Neuronal stem cell (in vitro differentiated cells): ENCODE results near the gene PCMT1.

Source experiments
- DNase-seq: peaks from one replicate; pipeline ENCODE4 v3.0.0-alpha.2; 2013; ENCODE audit warnings: low spot score
- H2AFZ ChIP-seq: one replicate; pipeline ENCODE4 v1.6.1; 2013; ENCODE audit warnings: mild to moderate bottlenecking, low read length, inconsistent platforms
- H2AK5ac ChIP-seq: 2 replicates; pipeline ENCODE4 v1.6.1; 2013; ENCODE audit warnings: low read depth, mild to moderate bottlenecking, inconsistent platforms, low read length, moderate library complexity, mixed read lengths
- H2BK120ac ChIP-seq: 2 replicates; pipeline ENCODE4 v1.6.1; 2013; ENCODE audit warnings: low read depth, mild to moderate bottlenecking, inconsistent platforms, low read length, moderate library complexity, mixed read lengths
- H2BK12ac ChIP-seq: one replicate; pipeline ENCODE4 v1.6.1; 2013; ENCODE audit warnings: low read length, inconsistent platforms
- H2BK15ac ChIP-seq: 2 replicates; pipeline ENCODE4 v1.6.1; 2013; ENCODE audit warnings: mild to moderate bottlenecking, low read length, inconsistent platforms, mixed read lengths
- H2BK5ac ChIP-seq: one replicate; pipeline ENCODE4 v1.6.1; 2013; ENCODE audit warnings: inconsistent platforms, mild to moderate bottlenecking, low read length, moderate library complexity
- H3K14ac ChIP-seq: one replicate; pipeline ENCODE4 v1.6.1; 2013; ENCODE audit warnings: low read length, inconsistent platforms
- H3K18ac ChIP-seq: 2 replicates; pipeline ENCODE4 v1.6.1; 2013; ENCODE audit warnings: low read length, inconsistent platforms
- H3K23ac ChIP-seq: 2 replicates; pipeline ENCODE4 v1.6.1; 2013; ENCODE audit warnings: low read depth, mild to moderate bottlenecking, mixed read lengths, low read length, inconsistent platforms; ENCODE audit not compliant: poor library complexity
- H3K27ac ChIP-seq: replicated peaks from 3 replicates; pipeline ENCODE4 v1.5.1; 2013; ENCODE audit warnings: low read length, inconsistent platforms
- H3K27me3 ChIP-seq, 3 experiments: 2 replicates each; pipeline ENCODE4 v1.6.1; 2013; ENCODE audit warnings: low read length in 3 of 3, mild to moderate bottlenecking in 2 of 3, inconsistent platforms in 1 of 3, low read depth in 1 of 3, mixed read lengths in 1 of 3, moderate library complexity in 1 of 3; ENCODE audit not compliant: control insufficient read depth in 3 of 3, insufficient read depth in 3 of 3
- H3K36me3 ChIP-seq, 2 donors: replicated peaks in 1 of 2; 2 replicates each; pipeline ENCODE4 v1.6.1; 2013; ENCODE audit warnings: low read length in 2 of 2; ENCODE audit not compliant: control insufficient read depth in 2 of 2, insufficient read depth in 2 of 2
- H3K4ac ChIP-seq: 2 replicates; pipeline ENCODE4 v1.6.1; 2013; ENCODE audit warnings: inconsistent platforms, mild to moderate bottlenecking, low read length, moderate library complexity
- H3K4me1 ChIP-seq, 2 donors: 1 replicate in 1 of 2; 2 replicates in 1 of 2; pipeline ENCODE4 v1.6.1; 2013; ENCODE audit warnings: low read length in 2 of 2, low read depth in 1 of 2; ENCODE audit not compliant: control insufficient read depth in 2 of 2, insufficient read depth in 1 of 2
- H3K4me2 ChIP-seq: one replicate; pipeline ENCODE4 v1.6.1; 2013; ENCODE audit warnings: mild to moderate bottlenecking, low read length, inconsistent platforms; ENCODE audit not compliant: insufficient read depth, poor library complexity, severe bottlenecking
- H3K4me3 ChIP-seq, 2 donors: 2 replicates each; pipeline ENCODE4 v1.5.1; 2013; ENCODE audit warnings: low read length in 2 of 2, mild to moderate bottlenecking in 2 of 2, inconsistent platforms in 1 of 2, moderate library complexity in 1 of 2
- H3K79me1 ChIP-seq: one replicate; pipeline ENCODE4 v1.6.1; 2013; ENCODE audit warnings: low read depth, mild to moderate bottlenecking, inconsistent platforms, low read length, moderate library complexity
- H3K9ac ChIP-seq: one replicate; pipeline ENCODE4 v1.6.1; 2013; ENCODE audit warnings: mild to moderate bottlenecking, low read depth, low read length, inconsistent platforms; ENCODE audit not compliant: poor library complexity
- H3K9me3 ChIP-seq, 2 donors: replicated peaks in 1 of 2; 2 replicates each; pipeline versions ENCODE3 to v1.6.1; 2013; ENCODE audit warnings: low read length in 2 of 2, mild to moderate bottlenecking in 2 of 2, inconsistent platforms in 1 of 2, low read depth in 1 of 2, mixed read lengths in 1 of 2, moderate library complexity in 1 of 2; ENCODE audit not compliant: control insufficient read depth in 2 of 2, insufficient read depth in 1 of 2
- H4K8ac ChIP-seq: one replicate; pipeline ENCODE4 v1.6.1; 2013; ENCODE audit warnings: low read depth, mild to moderate bottlenecking, inconsistent platforms, low read length, moderate library complexity
- H4K91ac ChIP-seq: one replicate; pipeline ENCODE4 v1.6.1; 2013; ENCODE audit warnings: low read length, low read depth, mild to moderate bottlenecking, inconsistent platforms; ENCODE audit not compliant: poor library complexity
- WGBS, 2 donors: extraction: QIAGEN DNeasy Blood & Tissue Kit; methylation state at CpG; one replicate each; pipeline ENCODE4 v1.1.7; 2013; ENCODE audit warnings: missing lambda C conversion rate in 2 of 2, mixed read lengths in 1 of 2; ENCODE audit not compliant: insufficient read length in 2 of 2, insufficient replicate concordance in 1 of 2; ENCODE audit errors: extremely low coverage in 2 of 2; 5-methylcytosine and 5-hydroxymethylcytosine counted together

PCMT1 gene

GRCh38 chr6:149782337-149782736 is 32.8 kb downstream of the PCMT1 start:
- Histone ChIP-seq H3K36me3 (peaks cover 4 to 46% of the 10 kb centered on the region in 2 donors), H3K4ac (no peak overlapping the region), H3K27ac (no peak overlapping the region), H3K18ac (no peak overlapping the region), H2BK15ac (no peak overlapping the region), H3K4me1 (no peaks in the 10 kb centered on the region), H2BK5ac (no peak overlapping the region), H3K27me3 (no peaks in the 10 kb centered on the region), H3K4me2 (no peak overlapping the region), H3K23ac (no peak overlapping the region), H4K8ac (no peak overlapping the region), H2AFZ (no peak overlapping the region), H3K4me3 (no peak overlapping the region), H3K9ac (no peak overlapping the region), H3K14ac (no peak overlapping the region), H4K91ac (no peak overlapping the region), H3K9me3 (no peaks in the 10 kb centered on the region), H2BK12ac (no peak overlapping the region), H3K79me1 (no peaks in the 10 kb centered on the region), H2AK5ac (no peak overlapping the region), H2BK120ac (no peak overlapping the region)
- no peak for DNase-seq
- WGBS, 2 donors = no CpG with 5 or more reads among the region's 2 CpGs

DNA sequence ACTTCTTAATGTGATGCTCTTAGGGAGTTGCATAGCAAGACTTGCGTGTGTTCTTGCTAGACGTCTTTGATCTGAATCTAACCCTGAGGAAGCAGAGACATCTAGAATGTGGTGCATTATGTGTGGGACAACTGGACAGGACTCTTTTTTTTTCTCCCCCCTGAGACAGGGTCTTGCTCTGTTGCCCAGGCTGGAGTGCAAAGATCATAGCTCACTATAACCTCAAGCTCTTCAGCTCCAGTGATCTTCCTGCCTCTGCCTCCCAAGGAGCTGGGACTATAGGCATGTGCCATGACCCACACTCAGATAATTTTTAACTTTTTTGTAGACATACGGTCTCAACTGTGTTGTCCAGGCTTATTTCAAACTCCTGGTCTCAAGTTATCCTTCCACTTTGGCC is 34.0 kb downstream of the PCMT1 start:
- no peak for DNase-seq
- Histone ChIP-seq H4K91ac (no peak overlapping the region), H3K79me1 (no peaks in the 10 kb centered on the region), H3K4me1 (no peaks in the 10 kb centered on the region), H3K4ac (no peak overlapping the region), H3K36me3 (peaks cover 4 to 43% of the 10 kb centered on the region in 2 donors), H3K9me3 (no peaks in the 10 kb centered on the region), H2AK5ac (no peak overlapping the region), H3K4me3 (no peak overlapping the region), H3K27me3 (no peaks in the 10 kb centered on the region), H2BK12ac (no peak overlapping the region), H3K4me2 (no peak overlapping the region), H3K23ac (no peak overlapping the region), H3K14ac (no peak overlapping the region), H2BK15ac (no peak overlapping the region), H3K27ac (no peak overlapping the region), H2BK5ac (no peak overlapping the region), H2AFZ (no peak overlapping the region), H2BK120ac (no peak overlapping the region), H3K9ac (no peak overlapping the region), H3K18ac (no peak overlapping the region), H4K8ac (no peak overlapping the region)
- no CpG with 5 or more reads among the region's 3 CpGs for WGBS, 2 donors

DNA sequence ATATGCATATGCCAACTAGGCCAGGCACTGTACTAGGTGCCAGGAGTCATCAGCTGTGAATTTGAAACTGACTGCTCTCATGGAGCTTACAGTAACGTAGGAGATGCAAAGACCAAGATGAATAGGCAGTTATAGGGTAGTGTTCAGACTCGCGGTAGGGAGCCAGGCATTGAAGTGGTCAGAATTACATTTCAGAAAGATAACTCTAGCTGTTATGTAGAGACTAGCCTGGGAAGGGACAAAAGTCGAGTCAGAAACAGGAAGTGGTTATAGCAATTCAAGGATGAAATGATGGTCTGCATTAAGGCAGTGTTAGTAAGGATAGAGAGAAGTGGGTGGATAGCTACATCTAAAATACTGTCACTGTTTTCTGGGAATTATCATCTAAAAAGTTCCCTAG is 56.6 kb downstream of the PCMT1 start:
- no peak for DNase-seq
- H3K18ac ChIP-seq = no peak overlapping the region
- no peaks in the 10 kb centered on the region for H3K79me1 ChIP-seq
- H3K4me3 ChIP-seq = no peak overlapping the region
- no peak overlapping the region for H4K91ac ChIP-seq
- no peak overlapping the region for H2BK120ac ChIP-seq
- H3K4me2 ChIP-seq = no peak overlapping the region
- H3K9me3 ChIP-seq = no peaks in the 10 kb centered on the region
- no peak overlapping the region for H3K14ac ChIP-seq
- no peak overlapping the region for H4K8ac ChIP-seq
- no peak overlapping the region for H2AK5ac ChIP-seq
- no peak overlapping the region for H3K4ac ChIP-seq
- H2BK5ac ChIP-seq = no peak overlapping the region
- H2BK15ac ChIP-seq = no peak overlapping the region
- no peak overlapping the region for H3K9ac ChIP-seq
- H3K27me3 ChIP-seq = no peaks in the 10 kb centered on the region
- no peak overlapping the region for H2BK12ac ChIP-seq
- no peak overlapping the region for H3K23ac ChIP-seq
- H3K27ac ChIP-seq = no peak overlapping the region
- H3K36me3 ChIP-seq = peaks cover 2 to 30% of the 10 kb centered on the region in 2 donors
- H3K4me1 ChIP-seq = no peaks in the 10 kb centered on the region
- H2AFZ ChIP-seq = no peak overlapping the region
- no CpG with 5 or more reads among the region's 4 CpGs for WGBS, 2 donors

GRCh38 chr6:149809798-149810197 is 60.3 kb downstream of the PCMT1 start:
- Histone ChIP-seq H4K8ac (no peak overlapping the region), H2BK120ac (no peak overlapping the region), H4K91ac (no peak overlapping the region), H3K27ac (no peak overlapping the region), H3K27me3 (no peaks in the 10 kb centered on the region), H3K4me2 (no peak overlapping the region), H3K36me3 (peaks cover 0 to 12% of the 10 kb centered on the region in 2 donors), H3K4ac (no peak overlapping the region), H2BK12ac (no peak overlapping the region), H2BK15ac (no peak overlapping the region), H3K23ac (no peak overlapping the region), H3K9me3 (no peaks in the 10 kb centered on the region), H2BK5ac (no peak overlapping the region), H2AK5ac (no peak overlapping the region), H3K4me3 (no peak overlapping the region), H3K9ac (no peak overlapping the region), H3K18ac (no peak overlapping the region), H3K14ac (no peak overlapping the region), H2AFZ (no peak overlapping the region), H3K4me1 (no peaks in the 10 kb centered on the region), H3K79me1 (no peaks in the 10 kb centered on the region)
- DNase-seq = no peak
- WGBS, 2 donors = no CpG with 5 or more reads among the region's 2 CpGs
